Activated T-cell treated with anti-CD3 and anti-CD28 coated beads for 48 hours (primary cell): Measurements from ENCODE around the gene BCAM.
"Not testable (repeated sequence)": the region's sequence is repeated elsewhere in the genome, so short reads cannot be mapped to it uniquely, and the experiment has no call there.

Source experiments
- DNase-seq: peaks from one replicate; pipeline ENCODE4 v3.0.0-alpha.2; 2020; ENCODE audit warnings: low read depth

BCAM gene

DNA sequence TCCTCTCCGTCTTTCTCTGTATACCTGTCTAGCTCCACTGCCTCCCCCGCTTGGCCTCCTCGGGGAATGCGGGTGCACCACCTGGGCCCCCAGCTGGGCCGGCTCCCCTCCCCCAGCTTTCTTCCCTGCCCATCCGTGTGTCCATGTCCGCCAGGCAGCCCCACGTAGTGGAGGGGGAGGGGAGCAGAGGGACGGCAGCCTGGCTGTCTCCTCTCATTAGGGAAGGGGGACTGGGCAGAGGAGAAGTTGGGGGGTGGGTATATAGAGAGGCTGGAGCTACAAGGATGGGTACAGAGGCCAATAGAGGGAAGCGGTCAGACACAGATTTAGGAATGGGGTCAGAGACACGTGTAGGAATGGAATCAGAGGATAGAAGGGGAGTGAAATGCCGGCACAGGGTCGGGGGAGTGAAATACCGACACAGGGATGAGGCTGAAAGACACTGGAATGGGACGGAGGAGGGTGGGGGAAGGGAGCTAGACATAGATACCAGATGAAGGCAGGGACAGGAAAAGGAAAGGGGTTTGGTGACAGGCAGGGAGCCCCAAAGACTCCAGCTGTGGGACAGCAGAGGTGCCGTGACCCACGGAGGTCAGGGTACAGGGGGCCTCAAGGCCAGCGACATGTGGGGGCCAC is 40.0 kb downstream of the BCAM start:
- DNase-seq, result no peak

- DNase-seq, result no peak
Measured at GRCh38 chr19:44850641-44851109, 41.8 kb downstream of the BCAM start.

- DNase-seq, result no peak
Measured at GRCh38 chr19:44851427-44851826, 42.5 kb downstream of the BCAM start.

GRCh38 chr19:44855606-44856005 is 46.7 kb downstream of the BCAM start:
- DNase-seq, result no peak

DNA sequence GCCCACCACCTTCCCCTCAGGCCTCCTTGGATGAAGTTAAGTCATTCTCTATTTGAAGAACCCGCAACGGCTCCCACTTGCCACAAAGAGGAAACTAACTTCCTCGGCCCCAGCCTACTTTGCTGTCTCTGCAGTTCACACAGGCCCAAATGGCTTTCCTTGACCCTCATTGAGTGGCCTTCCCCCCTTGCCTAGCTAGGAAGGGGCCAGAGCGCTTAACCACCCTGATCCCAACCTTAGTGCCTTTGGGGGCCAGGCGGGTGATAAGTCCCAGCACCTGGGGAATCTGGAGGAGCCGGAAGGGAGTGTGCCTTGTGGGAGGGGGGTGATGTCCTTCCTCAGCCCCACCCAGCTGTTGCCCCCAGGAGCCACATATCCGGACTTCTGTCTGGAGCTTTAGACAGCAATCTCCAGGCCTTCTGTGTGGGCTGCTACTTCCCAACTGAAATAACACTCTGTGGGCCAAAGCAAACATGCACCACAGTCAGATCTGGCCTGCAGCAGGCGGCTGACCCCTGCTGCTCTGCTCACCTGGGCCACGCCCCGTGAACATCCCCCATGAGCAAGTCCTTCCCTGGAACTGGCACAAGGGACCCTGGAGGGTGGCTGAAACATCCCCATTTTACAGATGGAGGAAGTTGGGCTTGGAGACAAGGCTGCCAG is 47.6 kb downstream of the BCAM start:
- DNase-seq, result no peak

GRCh38 chr19:44857837-44858236 is 48.9 kb downstream of the BCAM start:
- no peak for DNase-seq

- not testable (repeated sequence) for DNase-seq
Measured at GRCh38 chr19:44861576-44861975, 52.7 kb downstream of the BCAM start.

- DNase-seq, result no peak
Measured at GRCh38 chr19:44863990-44864389, 55.1 kb downstream of the BCAM start.

DNA sequence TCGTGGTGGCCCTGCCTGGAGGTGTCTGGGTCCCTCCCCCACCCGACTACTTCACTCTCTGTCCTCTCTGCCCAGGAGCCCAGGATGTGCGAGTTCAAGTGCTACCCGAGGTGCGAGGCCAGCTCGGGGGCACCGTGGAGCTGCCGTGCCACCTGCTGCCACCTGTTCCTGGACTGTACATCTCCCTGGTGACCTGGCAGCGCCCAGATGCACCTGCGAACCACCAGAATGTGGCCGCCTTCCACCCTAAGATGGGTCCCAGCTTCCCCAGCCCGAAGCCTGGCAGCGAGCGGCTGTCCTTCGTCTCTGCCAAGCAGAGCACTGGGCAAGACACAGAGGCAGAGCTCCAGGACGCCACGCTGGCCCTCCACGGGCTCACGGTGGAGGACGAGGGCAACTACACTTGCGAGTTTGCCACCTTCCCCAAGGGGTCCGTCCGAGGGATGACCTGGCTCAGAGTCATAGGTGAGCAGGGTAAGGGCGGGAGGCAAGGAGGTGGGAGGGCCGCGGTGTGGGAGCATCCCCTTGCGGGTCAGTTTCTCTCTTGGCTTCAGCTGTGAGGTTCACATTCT is 56.4 kb downstream of the BCAM start:
- DNase-seq, result no peak

GRCh38 chr19:44866664-44867063 is 57.8 kb downstream of the BCAM start:
- no peak for DNase-seq

DNA sequence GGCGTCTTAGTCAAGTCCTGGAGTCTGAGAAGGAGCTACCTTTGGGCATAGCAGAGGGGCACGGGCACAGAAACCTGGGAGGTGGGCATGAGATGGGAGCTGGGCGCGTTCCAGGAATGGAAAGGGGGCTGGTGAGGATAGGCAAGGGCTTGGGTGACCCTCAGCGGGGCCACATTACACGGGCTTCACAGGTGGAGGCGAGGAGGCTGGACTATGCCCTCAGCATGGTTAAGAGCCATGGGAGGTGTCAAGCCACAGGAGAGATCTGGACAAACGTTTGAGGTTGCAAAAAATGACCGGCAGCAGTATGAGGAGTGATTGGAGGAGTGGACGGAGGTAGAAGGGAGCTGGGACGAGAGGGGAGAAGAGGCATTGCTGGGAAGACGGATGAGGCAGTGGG is 58.7 kb downstream of the BCAM start:
- no peak for DNase-seq

GRCh38 chr19:44869733-44870470 is 61.0 kb downstream of the BCAM start:
- no peak for DNase-seq
